HG03175 (cell line): ENCODE data around the gene PTCD1.

Experiments
- ATAC-seq: cut with Tn5 transposase; IDR thresholded peaks from one replicate; pipeline ENCODE4 v1.9.1; 2021; ENCODE audit warnings: mild to moderate bottlenecking, moderate library complexity; ENCODE audit not compliant: unreplicated experiment

The PTCD1 gene

GRCh38 chr7:99369767-99370391 is 68.7 kb downstream of the PTCD1 start:
- ATAC-seq, result no peak

- no peak for ATAC-seq
These were observed 69.7 kb downstream of the PTCD1 start for GRCh38 chr7:99368750-99369389.
